ENCODE data around the gene TBL3.

The TBL3 gene

DNA sequence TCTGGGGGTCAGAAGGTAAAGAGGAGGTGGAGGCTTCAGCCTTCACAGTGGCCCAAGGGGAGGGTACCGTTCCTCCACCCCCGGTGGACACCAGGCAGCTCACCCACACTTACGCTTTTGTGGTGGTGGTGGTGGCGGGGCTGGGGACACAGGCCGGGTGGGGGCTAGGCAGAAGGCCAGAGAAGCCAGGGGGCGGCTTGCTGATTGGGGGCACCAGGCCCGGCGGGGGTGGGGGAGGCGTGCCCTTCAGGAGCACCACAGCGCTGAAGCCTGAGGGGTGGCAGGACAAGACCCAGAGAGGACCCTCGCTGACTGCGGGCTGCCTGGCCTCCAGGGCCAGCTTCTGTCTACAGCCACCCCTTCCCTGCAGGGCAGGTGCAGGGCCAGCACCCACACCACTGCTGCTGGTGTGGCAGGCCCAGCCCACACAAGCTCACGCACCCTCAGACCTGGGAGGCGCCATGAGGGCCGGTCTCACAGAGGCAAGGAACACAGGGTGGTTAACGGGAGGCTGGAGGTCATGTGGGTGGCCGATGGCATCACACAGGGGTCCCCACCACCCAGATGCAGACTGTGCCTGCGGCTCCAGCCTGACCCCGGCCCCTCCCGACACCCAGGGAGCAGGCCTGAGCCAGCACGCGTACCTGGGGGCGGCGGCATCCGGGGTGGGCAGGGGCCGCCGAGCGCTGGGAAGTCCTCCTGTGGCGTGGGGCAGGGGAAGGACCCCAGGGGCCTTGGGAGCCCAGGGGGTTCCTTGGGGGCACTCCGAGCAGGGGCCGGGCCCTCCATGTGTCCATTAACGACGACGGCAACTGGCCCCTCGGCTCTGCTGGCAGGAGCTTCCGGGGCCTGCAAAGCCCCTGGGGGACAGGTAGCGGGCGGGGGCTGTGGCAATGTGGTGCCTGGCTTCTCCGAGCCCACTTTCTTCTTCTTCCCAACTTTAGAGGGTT is 27.3 kb downstream of the TBL3 start:
- ATAC-seq (ENCODE audit: insufficient read depth, low read depth) (no peak), DNase-seq (no peak)
- H4K20me1 ChIP-seq (ENCODE audit: insufficient read depth, low read length): peaks cover 33% of the 10 kb centered on the region
- TF ChIP-seq CTCF (IDR thresholded peaks at IDR 0.05; ENCODE audit: borderline replicate concordance, extremely low read depth, low read length, poor library complexity, severe bottlenecking): no peak
- TF ChIP-seq EZH2 (IDR thresholded peaks at IDR 0.05; ENCODE audit: borderline replicate concordance, low read depth, low read length, severe bottlenecking): no peak
- no peaks in the 10 kb centered on the region for H3K9me3 ChIP-seq (ENCODE audit: insufficient read depth, low read length, severe bottlenecking)
- H3K27me3 ChIP-seq (ENCODE audit: insufficient read depth, low read length, poor library complexity): no peaks in the 10 kb centered on the region
- H2AFZ ChIP-seq (ENCODE audit: low read depth, low read length): no peak overlapping the region
- no peak overlapping the region for H3K27ac ChIP-seq (ENCODE audit: low read length)
- no peaks in the 10 kb centered on the region for H3K4me1 ChIP-seq (ENCODE audit: insufficient read depth, low read length)
- H3K9ac ChIP-seq (ENCODE audit: low read depth, low read length): no peak overlapping the region
- no peak overlapping the region for H3K4me2 ChIP-seq (ENCODE audit: insufficient read depth, low read length)
- peaks cover 9% of the 10 kb centered on the region for H3K79me2 ChIP-seq (ENCODE audit: insufficient read depth, low read length)
- peaks cover 73% of the 10 kb centered on the region for H3K36me3 ChIP-seq (ENCODE audit: insufficient read depth, low read length)
- no peak overlapping the region for H3K4me3 ChIP-seq (ENCODE audit: low read depth in 1 of 2, low read length in 2 of 2)

- Histone ChIP-seq H3K4me2 (ENCODE audit: insufficient read depth, low read length) (no peak overlapping the region), H4K20me1 (ENCODE audit: insufficient read depth, low read length) (peaks cover 41% of the 10 kb centered on the region), H3K4me3 (ENCODE audit: low read depth in 1 of 2, low read length in 2 of 2) (no peak overlapping the region), H3K4me1 (ENCODE audit: insufficient read depth, low read length) (no peaks in the 10 kb centered on the region), H3K9me3 (ENCODE audit: insufficient read depth, low read length, severe bottlenecking) (no peaks in the 10 kb centered on the region), H3K9ac (ENCODE audit: low read depth, low read length) (no peak overlapping the region), H2AFZ (ENCODE audit: low read depth, low read length) (no peak overlapping the region), H3K36me3 (ENCODE audit: insufficient read depth, low read length) (peaks cover 81% of the 10 kb centered on the region), H3K79me2 (ENCODE audit: insufficient read depth, low read length) (peaks cover 18% of the 10 kb centered on the region), H3K27me3 (ENCODE audit: insufficient read depth, low read length, poor library complexity) (no peaks in the 10 kb centered on the region), H3K27ac (ENCODE audit: low read length) (no peak overlapping the region)
- ATAC-seq (ENCODE audit: insufficient read depth, low read depth): no peak
- no peak for DNase-seq
- TF ChIP-seq EZH2 (IDR thresholded peaks at IDR 0.05; ENCODE audit: borderline replicate concordance, low read depth, low read length, severe bottlenecking) (no peak), CTCF (IDR thresholded peaks at IDR 0.05; ENCODE audit: borderline replicate concordance, extremely low read depth, low read length, poor library complexity, severe bottlenecking) (no peak)
These were observed 28.1 kb downstream of the TBL3 start for GRCh38 chr16:1999866-2000514.

DNA sequence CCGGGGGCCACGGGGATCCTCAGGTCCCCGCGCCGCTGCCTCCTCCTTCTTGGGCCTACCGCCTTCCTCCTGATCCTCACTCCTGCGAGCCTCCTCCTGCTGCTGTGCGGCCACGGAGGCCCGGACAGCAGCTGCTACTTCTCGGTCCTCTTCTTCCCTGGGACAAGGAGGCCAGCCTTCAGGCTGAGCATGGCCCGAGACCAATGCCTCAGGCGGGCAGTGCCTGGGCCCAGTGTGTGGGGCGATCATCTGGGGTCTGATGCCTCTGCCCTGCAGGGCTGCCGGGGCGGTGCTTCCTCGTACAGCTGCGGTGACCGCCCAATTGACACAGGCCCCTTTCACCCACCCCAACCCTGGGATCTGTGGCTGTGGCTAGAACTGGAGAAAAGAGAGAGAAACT is 29.2 kb downstream of the TBL3 start:
- Histone ChIP-seq H4K20me1 (ENCODE audit: insufficient read depth, low read length) (peaks cover 52% of the 10 kb centered on the region), H3K4me3 (ENCODE audit: low read depth in 1 of 2, low read length in 2 of 2) (no peak overlapping the region), H2AFZ (ENCODE audit: low read depth, low read length) (no peak overlapping the region), H3K9me3 (ENCODE audit: insufficient read depth, low read length, severe bottlenecking) (no peaks in the 10 kb centered on the region), H3K4me1 (ENCODE audit: insufficient read depth, low read length) (peaks cover 7% of the 10 kb centered on the region; the same call in 1 of the 2 replicates), H3K27me3 (ENCODE audit: insufficient read depth, low read length, poor library complexity) (no peaks in the 10 kb centered on the region), H3K36me3 (ENCODE audit: insufficient read depth, low read length) (peaks cover 90% of the 10 kb centered on the region), H3K79me2 (ENCODE audit: insufficient read depth, low read length) (peaks cover 28% of the 10 kb centered on the region), H3K4me2 (ENCODE audit: insufficient read depth, low read length) (no peak overlapping the region), H3K9ac (ENCODE audit: low read depth, low read length) (no peak overlapping the region), H3K27ac (ENCODE audit: low read length) (no peak overlapping the region)
- ATAC-seq (ENCODE audit: insufficient read depth, low read depth): no peak
- no peak for DNase-seq
- TF ChIP-seq EZH2 (IDR thresholded peaks at IDR 0.05; ENCODE audit: borderline replicate concordance, low read depth, low read length, severe bottlenecking) (no peak), CTCF (IDR thresholded peaks at IDR 0.05; ENCODE audit: borderline replicate concordance, extremely low read depth, low read length, poor library complexity, severe bottlenecking) (no peak)
